Hair follicular keratinocyte (primary cell): Measurements from ENCODE around the gene C7orf25. TPM values are rescaled to one million over a fixed set of nuclear protein-coding genes. Genes with fewer than 3 reads are reported as not detected.

Experiments used
- total RNA-seq: library from RNA; depleted of rRNA; stranded (reverse); fragments of >200 nt; gene quantifications from 2 replicates; pipeline ENCODE4 v1.2.3, GENCODE V29; 2015

C7orf25 gene
- total RNA-seq = 4.8 and 8.4 TPM in 2 replicates

GRCh38 chr7:42911454-42912447 is at the start of gene C7orf25:
Gene C7orf25 (minus strand): TSS chr7:42912070. CDS start chr7:42910900, 1,170 bp downstream.

DNA sequence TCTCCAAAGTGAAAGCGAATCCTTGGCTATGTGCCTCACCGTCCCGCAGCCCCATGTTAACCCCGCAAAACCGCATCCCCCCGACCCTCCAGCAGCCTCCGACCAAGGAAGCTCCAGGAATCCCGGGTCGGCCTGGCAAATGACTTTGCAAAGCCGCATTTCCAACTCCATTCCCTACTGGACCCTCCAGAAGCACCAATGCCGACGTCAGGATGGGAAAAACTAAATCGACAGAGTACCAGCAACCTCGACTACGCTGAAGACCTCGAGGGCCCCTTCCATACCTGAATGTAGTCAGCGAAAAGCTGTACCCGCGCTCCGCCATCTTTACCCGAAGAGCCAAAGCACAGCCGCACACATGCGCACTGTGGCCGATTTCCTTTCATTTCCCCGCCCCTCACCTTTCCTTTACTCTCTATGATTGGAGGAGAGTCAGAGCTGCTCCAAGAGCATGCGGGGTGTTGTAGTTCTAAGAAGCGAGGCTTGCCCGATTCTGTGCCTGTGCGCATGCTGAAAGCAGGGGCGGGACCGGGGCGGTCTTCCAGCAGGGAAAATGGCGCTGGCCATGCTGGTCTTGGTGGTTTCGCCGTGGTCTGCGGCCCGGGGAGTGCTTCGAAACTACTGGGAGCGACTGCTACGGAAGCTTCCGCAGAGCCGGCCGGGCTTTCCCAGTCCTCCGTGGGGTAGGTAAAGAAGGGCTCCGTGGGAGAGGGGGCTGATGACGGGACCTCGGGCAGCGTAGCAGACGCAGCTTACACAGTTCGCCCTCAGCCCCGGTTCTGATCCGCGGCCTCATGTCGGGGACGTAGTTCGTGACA is 20.2 kb upstream of the C7orf25 start, which contains the start of the genes MRPL32 and PSMA2:
Gene MRPL32, plus strand, starts transcription at position 543 of the 818 bp plus-strand sequence. Its CDS starts 11 bp downstream, at position 554.
Gene PSMA2, minus strand, starts transcription at position 341 of the 818 bp plus-strand sequence. Its CDS starts 16 bp downstream, at position 325.

Other genes with a start within 250 kb of the C7orf25 start
- 117 and 169 TPM in 2 replicates for gene PSMA2, start 20.1 kb upstream of the C7orf25 start, total RNA-seq
- 51.0 and 79.8 TPM in 2 replicates for gene MRPL32, start 20.3 kb upstream of the C7orf25 start, total RNA-seq
- 0.04 TPM in 1 of 2 replicates, not detected in the other for gene HECW1, start 200.6 kb upstream of the C7orf25 start, total RNA-seq